Activated CD4-positive, alpha-beta T cell treated with anti-CD3 and anti-CD28 coated beads, Interleukin-2, amount 10 ng/mL, durations not matched to agents 7 days and 5 days (primary cell): Measurements from ENCODE around the gene PML. TPM values are rescaled to one million over a fixed set of nuclear protein-coding genes. Genes with fewer than 3 reads are reported as not detected.
A peak's percentile ranks its signal among the peaks of the same experiment; 100 is the strongest.

Source experiments
- CTCF ChIA-PET: fragments of 350-600 bp; sonication (Branson Sonifier 250); formaldehyde crosslinking; loops from one replicate; lab custom pipeline; 2021; ENCODE audit warnings: antibody characterized with exemption; lab: Charles Lee
- POLR2A ChIA-PET: fragments of 350-600 bp; sonication (Branson Sonifier 250); formaldehyde crosslinking; loops from one replicate; lab custom pipeline; 2021; ENCODE audit warnings: antibody characterized with exemption; lab: Charles Lee
- DNase-seq: peaks from one replicate; pipeline ENCODE4 v3.0.0-alpha.2; 2020
- H3K27ac Mint-ChIP-seq: one replicate; pipeline ENCODE4 v1.8.0; 2021; ENCODE audit warnings: mild to moderate bottlenecking, moderate library complexity, mixed read lengths
- H3K27me3 Mint-ChIP-seq: one replicate; pipeline ENCODE4 v1.8.0; 2021; ENCODE audit warnings: mixed read lengths
- H3K36me3 Mint-ChIP-seq: one replicate; pipeline ENCODE4 v1.8.0; 2021; ENCODE audit warnings: low read depth, mixed read lengths
- H3K4me1 Mint-ChIP-seq: one replicate; pipeline ENCODE4 v1.8.0; 2021; ENCODE audit warnings: mixed read lengths
- H3K4me3 Mint-ChIP-seq: one replicate; pipeline ENCODE4 v1.8.0; 2021; ENCODE audit warnings: mild to moderate bottlenecking, moderate library complexity, mixed read lengths
- H3K9me3 Mint-ChIP-seq: one replicate; pipeline ENCODE4 v1.8.0; 2021; ENCODE audit warnings: mixed read lengths
- total RNA-seq, 2 experiments: library from RNA; stranded (reverse); gene quantifications; one replicate each; pipeline ENCODE4 v1.2.3, GENCODE V29; 2021

Gene PML
- total RNA-seq, 2 experiments from 2014 or later: 118 to 122 TPM

GRCh38 chr15:73996939-73997338, 2.4 kb downstream of the PML start:
- H3K27ac Mint-ChIP-seq: peak overlapping the region; percentile 93
- peak overlapping the region; percentile 92 for H3K4me3 Mint-ChIP-seq
- H3K36me3 Mint-ChIP-seq: peaks cover 45% of the 10 kb centered on the region
- CTCF ChIA-PET: interaction anchor here (0.6 to 1.3 kb wide), 6 partner anchors 9 to 51 kb away, joined by 3 to 6 read pairs (median 4); no protein-coding TSS in a partner anchor
- peak; percentile 67 for DNase-seq
- POLR2A ChIA-PET: interaction anchor here (0.7 kb wide), 1 partner anchor 1610 kb away, joined by 3 read pairs; no protein-coding TSS in a partner anchor
- H3K9me3 Mint-ChIP-seq: no peaks in the 10 kb centered on the region
- H3K27me3 Mint-ChIP-seq: no peaks in the 10 kb centered on the region
- peaks cover 67% of the 10 kb centered on the region for H3K4me1 Mint-ChIP-seq

- Mint-ChIP-seq H3K9me3 (no peaks in the 10 kb centered on the region), H3K36me3 (peaks cover 51% of the 10 kb centered on the region), H3K27me3 (no peaks in the 10 kb centered on the region), H3K4me1 (peaks cover 62% of the 10 kb centered on the region), H3K27ac (peak overlapping the region; percentile 54), H3K4me3 (peak overlapping the region; percentile 92)
- ChIA-PET CTCF (interaction anchor here (0.7 to 1.3 kb wide), 2 partner anchors 25 to 40 kb away, joined by 3 read pairs; no protein-coding TSS in a partner anchor), POLR2A (no interaction called here)
- no peak for DNase-seq
Observed at GRCh38 chr15:73997986-73998385, 3.5 kb downstream of the PML start.

GRCh38 chr15:74006774-74007639, 12.5 kb downstream of the PML start:
- Mint-ChIP-seq H3K27ac (peak overlapping the region; percentile 89), H3K27me3 (no peaks in the 10 kb centered on the region), H3K4me3 (peak overlapping the region; percentile 31), H3K9me3 (peaks cover 7% of the 10 kb centered on the region), H3K4me1 (peaks cover 70% of the 10 kb centered on the region), H3K36me3 (peaks cover 80% of the 10 kb centered on the region)
- POLR2A ChIA-PET: no interaction called here
- no peak for DNase-seq
- CTCF ChIA-PET: interaction anchor here (0.7 to 2.0 kb wide), 6 partner anchors 9 to 49 kb away, joined by 3 to 4 read pairs (median 3); partner anchors contain the start of gene PML

GRCh38 chr15:74007820-74008371, 13.4 kb downstream of the PML start:
- peak; percentile 53 for DNase-seq
- H3K27me3 Mint-ChIP-seq: no peaks in the 10 kb centered on the region
- H3K9me3 Mint-ChIP-seq: peaks cover 7% of the 10 kb centered on the region
- ChIA-PET CTCF (interaction anchor here (0.6 to 2.0 kb wide), 3 partner anchors 14 to 42 kb away, joined by 3 to 4 read pairs (median 4); no protein-coding TSS in a partner anchor), POLR2A (no interaction called here)
- peaks cover 81% of the 10 kb centered on the region for H3K36me3 Mint-ChIP-seq
- peaks cover 72% of the 10 kb centered on the region for H3K4me1 Mint-ChIP-seq
- H3K27ac Mint-ChIP-seq: peak overlapping the region; percentile 89
- H3K4me3 Mint-ChIP-seq: peak overlapping the region; percentile 31

GRCh38 chr15:74008901-74009300, 14.4 kb downstream of the PML start:
- Mint-ChIP-seq H3K27me3 (no peaks in the 10 kb centered on the region), H3K4me3 (no peak overlapping the region), H3K36me3 (peaks cover 80% of the 10 kb centered on the region), H3K9me3 (peaks cover 1% of the 10 kb centered on the region), H3K4me1 (peaks cover 66% of the 10 kb centered on the region), H3K27ac (peak overlapping the region; percentile 64)
- CTCF ChIA-PET: no interaction called here
- no peak for DNase-seq
- POLR2A ChIA-PET: no interaction called here

- Mint-ChIP-seq H3K36me3 (peaks cover 78% of the 10 kb centered on the region), H3K27ac (peak overlapping the region; percentile 70), H3K4me1 (peaks cover 71% of the 10 kb centered on the region), H3K4me3 (no peak overlapping the region), H3K27me3 (no peaks in the 10 kb centered on the region), H3K9me3 (peaks cover 2% of the 10 kb centered on the region)
- DNase-seq: no peak
- ChIA-PET POLR2A (no interaction called here), CTCF (interaction anchor here (1.0 to 1.5 kb wide), 4 partner anchors 14 to 38 kb away, joined by 3 to 5 read pairs (median 4); no protein-coding TSS in a partner anchor)
Observed at GRCh38 chr15:74010929-74011540, 16.5 kb downstream of the PML start.

- no peak overlapping the region for H3K4me3 Mint-ChIP-seq
- DNase-seq: no peak
- H3K27ac Mint-ChIP-seq: no peak overlapping the region
- H3K9me3 Mint-ChIP-seq: peaks cover 2% of the 10 kb centered on the region
- H3K4me1 Mint-ChIP-seq: peaks cover 67% of the 10 kb centered on the region
- peaks cover 74% of the 10 kb centered on the region for H3K36me3 Mint-ChIP-seq
- H3K27me3 Mint-ChIP-seq: no peaks in the 10 kb centered on the region
- POLR2A ChIA-PET: no interaction called here
- CTCF ChIA-PET: interaction anchor here (1.4 to 1.5 kb wide), 2 partner anchors 15 to 16 kb away, joined by 3 to 4 read pairs; no protein-coding TSS in a partner anchor
Observed at GRCh38 chr15:74011610-74012009, 17.1 kb downstream of the PML start.

GRCh38 chr15:74013374-74013894, 18.9 kb downstream of the PML start:
- peaks cover 60% of the 10 kb centered on the region for H3K36me3 Mint-ChIP-seq
- CTCF ChIA-PET: no interaction called here
- H3K27me3 Mint-ChIP-seq: no peaks in the 10 kb centered on the region

GRCh38 chr15:74019734-74020133, 25.2 kb downstream of the PML start:
- Mint-ChIP-seq H3K4me3 (no peak overlapping the region), H3K27ac (no peak overlapping the region), H3K4me1 (peaks cover 34% of the 10 kb centered on the region), H3K9me3 (no peaks in the 10 kb centered on the region), H3K27me3 (no peaks in the 10 kb centered on the region), H3K36me3 (peaks cover 48% of the 10 kb centered on the region)
- ChIA-PET CTCF (interaction anchor here (1.0 kb wide), 1 partner anchor 14 kb away, joined by 5 read pairs; no protein-coding TSS in a partner anchor), POLR2A (no interaction called here)
- no peak for DNase-seq

More at GRCh38 chr15:74013374-74013894, 18.9 kb downstream of the PML start:
- Mint-ChIP-seq H3K27ac (no peak overlapping the region), H3K4me1 (peaks cover 53% of the 10 kb centered on the region), H3K9me3 (peaks cover 2% of the 10 kb centered on the region), H3K4me3 (no peak overlapping the region)
- POLR2A ChIA-PET: interaction anchor here (0.6 kb wide), 1 partner anchor 28 kb away, joined by 3 read pairs; no protein-coding TSS in a partner anchor
- DNase-seq: no peak

- H3K4me3 Mint-ChIP-seq: no peak overlapping the region
- H3K4me1 Mint-ChIP-seq: peaks cover 20% of the 10 kb centered on the region
- DNase-seq: no peak
- ChIA-PET CTCF (interaction anchor here (1.0 kb wide), 1 partner anchor 13 kb away, joined by 3 read pairs; no protein-coding TSS in a partner anchor), POLR2A (no interaction called here)
- no peaks in the 10 kb centered on the region for H3K9me3 Mint-ChIP-seq
- H3K27ac Mint-ChIP-seq: no peak overlapping the region
- H3K27me3 Mint-ChIP-seq: no peaks in the 10 kb centered on the region
- peaks cover 53% of the 10 kb centered on the region for H3K36me3 Mint-ChIP-seq
Observed at GRCh38 chr15:74022706-74023470, 28.4 kb downstream of the PML start.

- POLR2A ChIA-PET: no interaction called here
- no peak overlapping the region for H3K4me3 Mint-ChIP-seq
- H3K27me3 Mint-ChIP-seq: no peaks in the 10 kb centered on the region
- H3K27ac Mint-ChIP-seq: no peak overlapping the region
- H3K9me3 Mint-ChIP-seq: no peaks in the 10 kb centered on the region
- H3K36me3 Mint-ChIP-seq: peaks cover 58% of the 10 kb centered on the region
- peaks cover 20% of the 10 kb centered on the region for H3K4me1 Mint-ChIP-seq
- DNase-seq: no peak
- CTCF ChIA-PET: interaction anchor here (1.1 to 1.4 kb wide), 3 partner anchors 15 to 52 kb away, joined by 3 to 4 read pairs (median 3); no protein-coding TSS in a partner anchor
Observed at GRCh38 chr15:74024687-74025086, 30.2 kb downstream of the PML start.
